GM13976 (cell line): Measurements from ENCODE around the gene PANK4.

Source experiments
- DNase-seq: peaks from one replicate; pipeline ENCODE4 v3.0.0; 2012; ENCODE audit warnings: low spot score
- in situ Hi-C: fragments of 300-500 bp; cut with MboI; formaldehyde crosslinking; loops from one replicate; pipeline ENCODE4 v1.12.0; 2022; ENCODE audit warnings: low sequenced_read_pairs, mixed read lengths, inconsistent platforms; ENCODE audit not compliant: unreplicated experiment
- TF ChIP-seq, protein P1 (sequence below): IDR thresholded peaks from 2 replicates; pipeline ENCODE4 v1.5.1; 2012; ENCODE audit warnings: borderline replicate concordance, mild to moderate bottlenecking; ENCODE audit not compliant: insufficient read depth; ENCODE audit errors: extremely low read depth, missing control alignments, control extremely low read depth

PANK4 gene

DNA sequence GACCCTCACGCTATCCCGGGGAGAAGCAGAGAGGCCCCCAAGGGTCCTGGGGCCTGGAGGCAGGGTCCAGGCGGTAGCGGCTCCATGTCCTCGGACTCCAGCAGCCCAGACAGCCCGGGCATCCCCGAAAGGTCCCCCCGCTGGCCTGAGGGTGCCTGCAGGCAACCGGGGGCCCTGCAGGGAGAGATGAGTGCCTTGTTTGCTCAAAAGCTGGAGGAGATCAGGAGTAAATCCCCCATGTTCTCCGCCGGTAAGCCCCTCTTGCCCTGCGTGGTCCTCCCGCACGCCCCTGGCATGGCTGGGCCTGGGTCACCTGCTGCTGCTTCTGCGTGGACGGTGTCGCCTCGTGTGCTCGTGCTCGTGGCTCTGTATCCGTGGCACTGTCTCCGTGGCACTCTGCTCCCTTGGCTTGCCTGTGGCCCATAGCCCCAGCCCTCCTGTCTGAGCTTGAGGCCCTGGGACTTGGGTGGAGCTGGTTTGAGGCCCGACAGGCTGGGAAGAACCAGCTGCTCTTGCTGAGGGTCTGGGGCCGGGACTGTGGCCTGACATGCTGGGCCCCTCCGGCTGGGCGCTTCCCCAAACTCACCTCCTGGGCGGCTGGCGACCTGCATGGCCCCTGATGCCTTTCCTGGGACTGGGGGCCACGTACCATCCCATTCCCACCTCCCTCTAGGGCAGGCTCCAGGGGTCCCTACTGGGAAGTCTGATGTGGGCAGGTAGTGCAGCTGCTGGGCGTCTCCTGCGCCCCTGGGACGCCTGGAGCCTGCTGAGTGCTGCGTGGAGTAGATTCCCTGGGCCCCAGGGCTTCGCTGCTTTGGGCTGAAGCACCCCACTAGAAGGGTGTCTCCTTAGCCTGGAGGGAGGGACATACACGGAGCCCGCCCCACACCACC lies 23.5 kb downstream of the PANK4 start:
- in situ Hi-C loops: no loop called here
- TF ChIP-seq, protein P1, sequence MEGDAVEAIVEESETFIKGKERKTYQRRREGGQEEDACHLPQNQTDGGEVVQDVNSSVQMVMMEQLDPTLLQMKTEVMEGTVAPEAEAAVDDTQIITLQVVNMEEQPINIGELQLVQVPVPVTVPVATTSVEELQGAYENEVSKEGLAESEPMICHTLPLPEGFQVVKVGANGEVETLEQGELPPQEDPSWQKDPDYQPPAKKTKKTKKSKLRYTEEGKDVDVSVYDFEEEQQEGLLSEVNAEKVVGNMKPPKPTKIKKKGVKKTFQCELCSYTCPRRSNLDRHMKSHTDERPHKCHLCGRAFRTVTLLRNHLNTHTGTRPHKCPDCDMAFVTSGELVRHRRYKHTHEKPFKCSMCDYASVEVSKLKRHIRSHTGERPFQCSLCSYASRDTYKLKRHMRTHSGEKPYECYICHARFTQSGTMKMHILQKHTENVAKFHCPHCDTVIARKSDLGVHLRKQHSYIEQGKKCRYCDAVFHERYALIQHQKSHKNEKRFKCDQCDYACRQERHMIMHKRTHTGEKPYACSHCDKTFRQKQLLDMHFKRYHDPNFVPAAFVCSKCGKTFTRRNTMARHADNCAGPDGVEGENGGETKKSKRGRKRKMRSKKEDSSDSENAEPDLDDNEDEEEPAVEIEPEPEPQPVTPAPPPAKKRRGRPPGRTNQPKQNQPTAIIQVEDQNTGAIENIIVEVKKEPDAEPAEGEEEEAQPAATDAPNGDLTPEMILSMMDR: no peak
- no peak for DNase-seq

DNA sequence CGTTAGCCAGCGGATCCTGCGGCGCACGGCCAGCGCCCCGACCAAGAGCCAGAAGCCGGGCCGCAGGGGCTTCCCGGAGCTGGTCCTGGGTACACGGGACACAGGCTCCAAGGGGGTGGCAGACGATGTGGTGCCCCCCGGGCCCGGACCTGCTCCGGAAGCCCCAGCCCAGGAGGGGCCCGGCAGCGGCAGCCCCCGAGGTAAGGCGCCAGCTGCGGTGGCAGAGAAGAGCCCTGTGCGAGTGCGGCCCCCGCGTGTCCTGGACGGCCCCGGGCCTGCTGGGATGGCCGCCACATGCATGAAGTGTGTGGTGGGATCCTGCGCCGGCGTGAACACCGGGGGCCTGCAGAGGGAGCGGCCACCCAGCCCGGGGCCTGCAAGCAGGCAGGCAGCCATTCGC lies 24.2 kb downstream of the PANK4 start:
- in situ Hi-C loops: no loop called here
- no peak for DNase-seq
- TF ChIP-seq, protein P1: no peak

DNA sequence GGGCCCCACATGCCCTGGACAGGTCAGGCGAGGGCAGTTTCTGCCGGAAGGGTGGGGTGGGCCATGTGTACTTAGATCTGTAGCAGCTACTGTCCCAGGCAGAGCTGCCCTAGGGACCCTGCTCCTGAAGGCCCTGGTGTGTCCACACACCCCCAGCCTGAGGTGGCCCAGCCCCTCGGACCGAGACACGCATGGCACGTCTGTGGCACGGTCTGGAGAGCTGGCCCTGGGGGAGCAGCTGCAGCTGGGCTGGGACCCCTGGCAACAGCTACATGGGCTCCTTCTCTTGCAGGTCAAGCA lies 24.6 kb downstream of the PANK4 start:
- in situ Hi-C loops: no loop called here
- DNase-seq: no peak
- TF ChIP-seq, protein P1: no peak

DNA sequence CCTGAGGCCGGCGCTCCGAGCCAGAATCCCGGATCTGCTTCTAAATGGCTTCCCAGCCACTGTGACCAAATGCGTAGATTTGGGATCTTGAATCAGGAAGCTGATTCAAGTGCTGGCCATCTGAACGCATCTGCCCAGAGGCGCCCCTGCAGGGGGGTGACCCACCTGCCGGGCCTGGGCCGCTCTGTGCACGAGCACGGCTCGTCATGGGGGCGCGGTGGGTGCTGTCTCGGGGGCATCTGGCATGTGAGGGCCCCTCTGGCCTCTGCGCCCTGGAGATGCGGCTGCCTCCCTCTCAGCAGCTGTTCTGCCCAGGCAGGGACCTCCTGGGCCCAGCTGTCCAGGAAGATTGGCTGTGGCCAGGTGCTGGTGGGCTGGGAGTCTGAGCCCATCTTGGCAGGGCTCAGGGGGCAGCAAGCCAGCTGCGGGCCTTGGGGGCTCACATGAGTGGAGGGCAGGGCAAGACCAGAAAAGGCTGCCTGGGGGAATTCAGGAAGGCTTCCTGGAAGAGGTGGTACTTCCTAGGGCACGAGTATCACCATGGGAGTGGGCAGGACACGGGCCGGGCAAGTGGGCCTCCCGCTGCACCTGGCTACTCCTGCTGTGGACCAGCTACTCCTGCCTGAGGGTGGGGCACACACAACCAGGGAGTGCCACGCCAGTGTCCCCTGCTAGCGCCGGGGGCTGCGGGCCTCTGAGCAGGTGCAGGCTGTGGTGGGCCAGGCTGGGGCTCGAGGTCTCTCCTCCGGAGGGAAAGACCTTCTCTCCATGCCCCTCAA lies 25.2 kb downstream of the PANK4 start:
- no peak for DNase-seq
- in situ Hi-C loops: no loop called here
- TF ChIP-seq, protein P1: no peak

DNA sequence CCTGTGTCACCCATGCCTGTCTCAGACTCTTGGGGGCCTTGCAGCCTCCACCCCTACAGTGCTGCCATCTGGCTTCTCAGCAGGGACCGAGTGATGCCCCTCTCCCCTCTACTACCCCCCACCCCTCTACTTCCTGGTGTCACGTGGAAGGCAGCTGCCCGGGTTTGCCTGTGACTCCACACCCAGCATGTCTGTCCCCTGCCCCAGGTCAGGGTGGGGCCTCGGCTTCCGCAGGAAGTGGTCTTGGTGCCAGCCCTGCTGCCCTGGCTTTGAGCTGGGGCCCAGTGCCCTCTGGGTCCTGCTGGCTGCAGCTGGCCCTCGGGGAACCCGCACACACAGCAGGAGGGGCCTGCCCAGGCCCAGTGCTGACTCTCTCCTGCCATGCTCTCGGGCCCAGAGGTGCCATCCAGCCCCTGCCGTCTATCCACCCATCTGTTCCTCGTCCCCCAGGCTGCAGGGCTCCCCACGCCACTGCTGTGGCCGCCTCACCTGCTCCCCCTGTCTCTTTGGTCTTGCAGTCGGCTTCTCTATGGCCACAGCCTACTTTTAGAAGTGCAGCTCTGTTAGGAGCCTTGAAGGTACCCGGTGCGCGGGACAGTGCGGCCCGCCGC lies 26.3 kb downstream of the PANK4 start:
- DNase-seq: no peak
- TF ChIP-seq, protein P1: no peak
- in situ Hi-C loops: no loop called here

DNA sequence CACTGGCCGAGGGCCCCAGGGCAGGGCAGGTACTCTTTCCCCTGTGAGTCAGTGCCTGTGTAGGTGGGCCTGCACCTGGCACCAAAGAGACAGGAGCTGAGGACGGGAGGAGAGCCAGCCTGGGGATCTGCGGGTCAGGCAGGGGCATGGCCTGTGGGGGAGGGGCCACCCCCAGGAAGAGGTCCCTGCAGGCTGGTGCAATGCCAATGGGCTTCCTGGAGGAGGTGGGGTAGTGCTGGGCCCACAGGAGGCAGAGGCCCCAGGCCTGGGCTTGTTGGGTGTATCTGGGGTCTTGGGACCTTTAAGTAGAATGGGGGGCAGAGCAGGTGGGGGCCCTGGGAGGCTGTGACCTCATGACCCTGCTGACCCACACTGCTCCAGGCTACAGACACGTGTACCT lies 27.1 kb downstream of the PANK4 start:
- no peak for DNase-seq
- in situ Hi-C loops: no loop called here
- TF ChIP-seq, protein P1: no peak
